Endothelial cell of umbilical vein (primary cell): ENCODE data around the gene KIAA1217.

Experiments
- EZH2 ChIP-seq: IDR thresholded peaks from 2 replicates; pipeline ENCODE4 v1.6.1; 2012; ENCODE audit warnings: borderline replicate concordance, low read depth, mild to moderate bottlenecking, moderate library complexity, low read length, inconsistent platforms; ENCODE audit not compliant: severe bottlenecking
- FOS ChIP-seq: IDR thresholded peaks from 2 replicates; pipeline ENCODE4 v1.6.1; 2011; ENCODE audit warnings: mild to moderate bottlenecking, low read length, moderate library complexity, borderline replicate concordance; ENCODE audit not compliant: insufficient read depth
- JUN ChIP-seq: IDR thresholded peaks from 2 replicates; pipeline ENCODE4 v1.6.1; 2011; ENCODE audit warnings: borderline replicate concordance, low read depth; ENCODE audit not compliant: insufficient read length, insufficient read depth
- MYC ChIP-seq: IDR thresholded peaks from one replicate; pipeline ENCODE4 v1.6.1; 2011; ENCODE audit warnings: mild to moderate bottlenecking, low read depth, low read length
- POLR2A ChIP-seq: IDR thresholded peaks from 2 replicates; pipeline ENCODE4 v1.6.1; 2012; ENCODE audit warnings: low read depth, mild to moderate bottlenecking, control low read depth, low read length
- POLR2AphosphoS5 ChIP-seq: IDR thresholded peaks from 2 replicates; pipeline ENCODE4 v1.6.1; 2012; ENCODE audit warnings: low read depth, mild to moderate bottlenecking, control low read depth, low read length, moderate library complexity; ENCODE audit not compliant: insufficient read depth
- TF ChIP-seq, protein P1 (sequence below), 2 donors: IDR thresholded peaks; 1 replicate in 1 of 2; 2 replicates in 1 of 2; pipeline ENCODE4 v1.5.1; 2011; ENCODE audit warnings: low read length in 2 of 2, mild to moderate bottlenecking in 2 of 2, moderate library complexity in 2 of 2, control low read depth in 1 of 2, inconsistent platforms in 1 of 2, low read depth in 1 of 2; ENCODE audit not compliant: insufficient read depth in 1 of 2; ENCODE audit errors: extremely low read depth in 1 of 2
- TF ChIP-seq, protein P2 (sequence below): IDR thresholded peaks from 2 replicates; pipeline ENCODE4 v1.6.1; 2011; ENCODE audit not compliant: insufficient read depth, insufficient read length

DNA sequence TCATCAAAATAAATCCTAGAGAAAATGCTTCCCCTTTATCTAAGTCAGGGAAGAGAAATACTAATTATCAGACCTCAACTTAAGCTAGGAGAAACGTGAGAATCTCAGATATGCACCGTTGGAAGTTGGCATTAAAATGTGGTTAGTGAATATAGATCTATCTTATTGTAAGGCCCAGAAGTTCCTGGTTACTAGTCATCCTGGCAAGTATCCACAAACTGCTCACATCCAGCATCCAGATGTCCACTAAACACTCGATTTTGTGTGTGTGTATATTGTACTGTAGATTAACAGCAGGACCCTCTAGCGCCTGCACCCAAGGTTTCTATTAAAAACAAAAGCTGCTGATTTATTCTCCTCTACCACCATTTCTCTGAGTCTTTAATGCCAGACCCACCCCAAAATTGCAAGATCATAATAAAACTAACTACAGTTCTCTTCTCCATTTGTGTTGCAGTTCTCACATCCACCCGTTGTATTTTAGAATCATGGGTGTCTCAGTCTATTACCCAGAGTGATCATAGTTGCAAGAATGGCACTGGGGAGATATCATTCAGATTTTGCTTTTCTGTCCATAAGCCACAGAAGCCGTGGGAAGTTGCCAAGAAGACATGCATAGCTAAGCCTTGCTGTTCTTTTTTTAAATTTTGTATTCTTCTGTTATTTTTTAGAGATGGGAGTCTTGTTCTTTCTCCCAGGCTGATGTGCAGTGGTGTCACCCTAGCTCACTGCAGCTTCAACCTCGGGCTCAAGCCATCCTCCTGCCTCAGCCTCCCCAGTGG is 165.4 kb downstream of the KIAA1217 start:
- TF ChIP-seq, protein P1, sequence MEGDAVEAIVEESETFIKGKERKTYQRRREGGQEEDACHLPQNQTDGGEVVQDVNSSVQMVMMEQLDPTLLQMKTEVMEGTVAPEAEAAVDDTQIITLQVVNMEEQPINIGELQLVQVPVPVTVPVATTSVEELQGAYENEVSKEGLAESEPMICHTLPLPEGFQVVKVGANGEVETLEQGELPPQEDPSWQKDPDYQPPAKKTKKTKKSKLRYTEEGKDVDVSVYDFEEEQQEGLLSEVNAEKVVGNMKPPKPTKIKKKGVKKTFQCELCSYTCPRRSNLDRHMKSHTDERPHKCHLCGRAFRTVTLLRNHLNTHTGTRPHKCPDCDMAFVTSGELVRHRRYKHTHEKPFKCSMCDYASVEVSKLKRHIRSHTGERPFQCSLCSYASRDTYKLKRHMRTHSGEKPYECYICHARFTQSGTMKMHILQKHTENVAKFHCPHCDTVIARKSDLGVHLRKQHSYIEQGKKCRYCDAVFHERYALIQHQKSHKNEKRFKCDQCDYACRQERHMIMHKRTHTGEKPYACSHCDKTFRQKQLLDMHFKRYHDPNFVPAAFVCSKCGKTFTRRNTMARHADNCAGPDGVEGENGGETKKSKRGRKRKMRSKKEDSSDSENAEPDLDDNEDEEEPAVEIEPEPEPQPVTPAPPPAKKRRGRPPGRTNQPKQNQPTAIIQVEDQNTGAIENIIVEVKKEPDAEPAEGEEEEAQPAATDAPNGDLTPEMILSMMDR (IDR thresholded peaks at IDR 0.05; ENCODE audit: extremely low read depth in 1 of 2, insufficient read depth in 1 of 2, low read depth in 1 of 2, low read length in 2 of 2), result no peak
- TF ChIP-seq POLR2A (no peak), EZH2 (no peak), POLR2AphosphoS5 (no peak), MYC (no peak), JUN (no peak), FOS (no peak)
- TF ChIP-seq, protein P2, sequence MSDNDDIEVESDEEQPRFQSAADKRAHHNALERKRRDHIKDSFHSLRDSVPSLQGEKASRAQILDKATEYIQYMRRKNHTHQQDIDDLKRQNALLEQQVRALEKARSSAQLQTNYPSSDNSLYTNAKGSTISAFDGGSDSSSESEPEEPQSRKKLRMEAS, result no peak
